ENCODE data around the gene HHIP. TPM values are rescaled to one million over a fixed set of nuclear protein-coding genes. Genes with fewer than 3 reads are reported as not detected.

HHIP gene
- total and polyA plus RNA-seq, 2 donors (not counting 1 experiment from before 2014, with no cell fraction given) = 0.39 TPM; not detected in 1

DNA sequence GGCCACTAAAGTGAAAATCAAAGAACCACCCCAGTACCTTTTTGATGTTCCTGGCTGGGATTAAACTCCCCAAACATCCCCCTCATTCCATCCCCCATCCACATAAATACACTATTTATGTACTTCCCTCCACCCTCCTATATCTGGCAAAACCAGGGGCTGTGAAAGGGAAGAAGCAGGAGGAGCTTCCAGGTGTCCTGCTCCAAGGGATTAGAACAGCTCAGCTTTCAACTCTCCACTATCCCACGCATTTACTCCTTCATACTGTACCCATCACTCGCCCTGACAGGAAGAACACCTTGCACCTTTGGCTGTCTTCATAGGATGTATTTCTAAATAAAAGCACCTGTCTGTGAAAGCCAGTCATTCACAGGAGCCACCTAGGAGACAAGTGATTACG, 140.0 kb downstream of the HHIP start:
- H3K27me3 Mint-ChIP-seq = peaks cover 4% of the 10 kb centered on the region
- no peak for ATAC-seq (ENCODE audit: low read depth)
- H3K27ac Mint-ChIP-seq = no peak overlapping the region
- TF ChIP-seq, protein P1, sequence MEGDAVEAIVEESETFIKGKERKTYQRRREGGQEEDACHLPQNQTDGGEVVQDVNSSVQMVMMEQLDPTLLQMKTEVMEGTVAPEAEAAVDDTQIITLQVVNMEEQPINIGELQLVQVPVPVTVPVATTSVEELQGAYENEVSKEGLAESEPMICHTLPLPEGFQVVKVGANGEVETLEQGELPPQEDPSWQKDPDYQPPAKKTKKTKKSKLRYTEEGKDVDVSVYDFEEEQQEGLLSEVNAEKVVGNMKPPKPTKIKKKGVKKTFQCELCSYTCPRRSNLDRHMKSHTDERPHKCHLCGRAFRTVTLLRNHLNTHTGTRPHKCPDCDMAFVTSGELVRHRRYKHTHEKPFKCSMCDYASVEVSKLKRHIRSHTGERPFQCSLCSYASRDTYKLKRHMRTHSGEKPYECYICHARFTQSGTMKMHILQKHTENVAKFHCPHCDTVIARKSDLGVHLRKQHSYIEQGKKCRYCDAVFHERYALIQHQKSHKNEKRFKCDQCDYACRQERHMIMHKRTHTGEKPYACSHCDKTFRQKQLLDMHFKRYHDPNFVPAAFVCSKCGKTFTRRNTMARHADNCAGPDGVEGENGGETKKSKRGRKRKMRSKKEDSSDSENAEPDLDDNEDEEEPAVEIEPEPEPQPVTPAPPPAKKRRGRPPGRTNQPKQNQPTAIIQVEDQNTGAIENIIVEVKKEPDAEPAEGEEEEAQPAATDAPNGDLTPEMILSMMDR (IDR thresholded peaks at IDR 0.05) = no peak
- no peak for TF ChIP-seq EZH2 (IDR thresholded peaks at IDR 0.05; ENCODE audit: borderline replicate concordance, insufficient read depth, low read depth, low read length, poor library complexity, severe bottlenecking)
- H3K9me3 Mint-ChIP-seq (ENCODE audit: insufficient read depth) = no peaks in the 10 kb centered on the region
- peaks cover 0 to 3% (median 0%) of the 10 kb centered on the region in 4 experiments for H3K27me3 ChIP-seq (replicated peaks in 1 of 4; ENCODE audit: control extremely low read depth in 1 of 4, control insufficient read depth in 3 of 4, insufficient read depth in 4 of 4, low read length in 3 of 4)
- H2AFZ ChIP-seq (ENCODE audit: insufficient read depth, low read depth, low read length, poor library complexity, severe bottlenecking) = no peak overlapping the region
- POLR2A ChIA-PET = no interaction called here
- no peaks in the 10 kb centered on the region for H3K9me3 ChIP-seq (ENCODE audit: control extremely low read depth in 1 of 3, control insufficient read depth in 2 of 3, insufficient read depth in 1 of 3, low read length in 2 of 3)
- H4K20me1 ChIP-seq (ENCODE audit: control insufficient read depth, insufficient read depth, low read length, poor library complexity, severe bottlenecking) = no peaks in the 10 kb centered on the region
- CTCF ChIA-PET = no interaction called here
- H3K9ac ChIP-seq (ENCODE audit: low read length) = no peak overlapping the region
- no CpG with 5 or more reads among the region's 3 CpGs for WGBS (ENCODE audit: insufficient coverage)
- no peaks in the 10 kb centered on the region for H3K4me1 Mint-ChIP-seq
- no peak overlapping the region for H3K27ac ChIP-seq (ENCODE audit: low read length in 2 of 2)
- no peaks in the 10 kb centered on the region for H3K36me3 ChIP-seq (replicated peaks in 1 of 2; ENCODE audit: control extremely low read depth in 1 of 2, control insufficient read depth in 1 of 2, extremely low read depth in 1 of 2, insufficient read depth in 2 of 2, low read length in 1 of 2)
- no peak overlapping the region for H3K4me2 ChIP-seq (replicated peaks; ENCODE audit: low read depth, low read length, poor library complexity, severe bottlenecking)
- no peaks in the 10 kb centered on the region for H3K4me1 ChIP-seq (ENCODE audit: control insufficient read depth in 2 of 2, insufficient read depth in 2 of 2, low read length in 2 of 2)
- intact Hi-C loops (cut with micrococcal nuclease) = no loop called here
- no peak overlapping the region for H3K4me3 Mint-ChIP-seq
- no peak for DNase-seq
- no peak overlapping the region for H3K4me3 ChIP-seq (ENCODE audit: control extremely low read depth in 1 of 5, extremely low read depth in 1 of 5, insufficient read depth in 1 of 5, low read depth in 2 of 5, low read length in 4 of 5)
- no peaks in the 10 kb centered on the region for H3K79me2 ChIP-seq (ENCODE audit: control insufficient read depth, insufficient read depth, low read length)

DNA sequence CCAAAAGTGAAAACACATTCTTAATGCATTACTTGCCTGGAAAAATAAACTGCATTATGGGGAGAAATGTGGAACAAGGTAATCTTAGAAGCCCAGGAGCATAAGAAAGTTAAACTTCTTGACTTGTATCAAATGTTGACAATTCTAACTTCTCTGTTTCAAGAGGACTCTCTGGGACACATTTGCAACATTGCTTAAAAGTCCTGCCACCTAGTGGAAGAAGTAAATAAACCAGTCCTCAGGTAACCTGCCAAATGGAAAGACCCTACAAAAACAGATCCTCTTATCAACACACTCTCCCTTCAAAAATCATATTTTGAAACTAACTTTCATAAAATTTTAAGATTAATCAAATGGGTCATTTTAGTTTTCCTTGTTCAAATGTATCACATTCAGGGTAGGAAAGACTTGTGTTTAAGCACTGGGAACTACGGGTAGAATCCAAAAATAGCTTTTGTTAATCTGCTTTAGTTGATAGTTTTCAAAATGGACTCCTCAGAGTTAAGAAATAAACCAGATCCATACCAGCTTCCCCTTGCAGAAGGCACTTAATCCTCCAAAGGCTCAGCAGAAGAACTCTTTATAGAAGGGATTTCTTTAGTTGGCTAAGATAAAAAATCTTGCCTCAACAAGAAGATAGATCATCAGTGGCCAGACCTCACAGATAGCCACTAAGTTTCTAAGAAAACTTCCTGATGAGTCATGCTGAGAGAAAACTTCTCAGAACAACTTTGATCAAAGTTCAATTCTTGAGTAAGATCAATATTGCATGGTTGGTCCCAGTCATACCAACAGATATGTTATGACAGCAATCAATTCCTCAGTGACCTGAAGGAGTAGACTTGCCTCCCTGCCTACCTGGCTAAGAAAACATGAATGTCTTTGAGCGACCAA, 141.7 kb downstream of the HHIP start:
- H3K9me3 Mint-ChIP-seq (ENCODE audit: insufficient read depth) = no peaks in the 10 kb centered on the region
- no peaks in the 10 kb centered on the region for H3K4me1 ChIP-seq (ENCODE audit: control insufficient read depth in 2 of 2, insufficient read depth in 2 of 2, low read length in 2 of 2)
- no peak for TF ChIP-seq EZH2 (IDR thresholded peaks at IDR 0.05; ENCODE audit: borderline replicate concordance, insufficient read depth, low read depth, low read length, poor library complexity, severe bottlenecking)
- TF ChIP-seq, protein P1 (IDR thresholded peaks at IDR 0.05) = peak; percentile 53
- intact Hi-C loops (cut with micrococcal nuclease) = no loop called here
- H3K36me3 ChIP-seq (replicated peaks in 1 of 2; ENCODE audit: control extremely low read depth in 1 of 2, control insufficient read depth in 1 of 2, extremely low read depth in 1 of 2, insufficient read depth in 2 of 2, low read length in 1 of 2) = no peaks in the 10 kb centered on the region
- no peaks in the 10 kb centered on the region for H3K9me3 ChIP-seq (ENCODE audit: control extremely low read depth in 1 of 3, control insufficient read depth in 2 of 3, insufficient read depth in 1 of 3, low read length in 2 of 3)
- peaks cover 0 to 3% (median 0%) of the 10 kb centered on the region in 4 experiments for H3K27me3 ChIP-seq (replicated peaks in 1 of 4; ENCODE audit: control extremely low read depth in 1 of 4, control insufficient read depth in 3 of 4, insufficient read depth in 4 of 4, low read length in 3 of 4)
- ChIA-PET POLR2A (no interaction called here), CTCF (no interaction called here)
- H3K27ac ChIP-seq (ENCODE audit: low read length in 2 of 2) = no peak overlapping the region
- peaks cover 7% of the 10 kb centered on the region for H3K27me3 Mint-ChIP-seq
- no peak overlapping the region for H3K4me3 Mint-ChIP-seq
- no peaks in the 10 kb centered on the region for H3K4me1 Mint-ChIP-seq
- H4K20me1 ChIP-seq (ENCODE audit: control insufficient read depth, insufficient read depth, low read length, poor library complexity, severe bottlenecking) = no peaks in the 10 kb centered on the region
- DNase-seq = peak; percentile 25
- H2AFZ ChIP-seq (ENCODE audit: insufficient read depth, low read depth, low read length, poor library complexity, severe bottlenecking) = no peak overlapping the region
- WGBS (ENCODE audit: insufficient coverage) = no CpG with 5 or more reads among the region's 2 CpGs
- H3K4me2 ChIP-seq (replicated peaks; ENCODE audit: low read depth, low read length, poor library complexity, severe bottlenecking) = no peak overlapping the region
- H3K79me2 ChIP-seq (ENCODE audit: control insufficient read depth, insufficient read depth, low read length) = no peaks in the 10 kb centered on the region
- ATAC-seq (ENCODE audit: low read depth) = no peak
- H3K4me3 ChIP-seq (ENCODE audit: control extremely low read depth in 1 of 5, extremely low read depth in 1 of 5, insufficient read depth in 1 of 5, low read depth in 2 of 5, low read length in 4 of 5) = no peak overlapping the region
- H3K27ac Mint-ChIP-seq = no peak overlapping the region
- no peak overlapping the region for H3K9ac ChIP-seq (ENCODE audit: low read length)

Data from B cell (primary cell).